Right renal pelvis (tissue), 4 donors: ENCODE measurements around the gene SH3RF2. TPM values are rescaled to one million over a fixed set of nuclear protein-coding genes. Genes with fewer than 3 reads are reported as not detected.
A peak's percentile ranks its signal among the peaks of the same experiment; 100 is the strongest.
"Not testable (repeated sequence)": the region's sequence is repeated elsewhere in the genome, so short reads cannot be mapped to it uniquely, and the experiment has no call there.

Source experiments
- DNase-seq, 4 donors: peaks; one replicate each; pipeline ENCODE4 v3.0.0-alpha.2; 2013; ENCODE audit warnings: low read depth in 4 of 4, low spot score in 3 of 4, missing footprints in 1 of 4
- polyA plus RNA-seq, 4 donors: library from polyadenylated mRNA; unstranded; fragments of 120-200 nt; gene quantifications; one replicate each; pipeline ENCODE4 v1.2.1, GENCODE V29; 2013; ENCODE audit not compliant: insufficient read length in 4 of 4

SH3RF2 gene
- polyA plus RNA-seq, 4 donors: 4.7 to 6.0 (median 5.0) TPM

GRCh38 chr5:146070746-146071145 lies 134.4 kb downstream of the SH3RF2 start:
- DNase-seq: no peak

GRCh38 chr5:146071171-146071570 lies 134.8 kb downstream of the SH3RF2 start:
- no peak for DNase-seq

GRCh38 chr5:146072595-146072994 lies 136.2 kb downstream of the SH3RF2 start:
- no peak for DNase-seq

- DNase-seq: no peak
Observed at GRCh38 chr5:146073239-146073900, 137.0 kb downstream of the SH3RF2 start.

GRCh38 chr5:146076028-146076427 lies 139.7 kb downstream of the SH3RF2 start:
- no peak for DNase-seq

- DNase-seq: no peak
Observed at GRCh38 chr5:146076455-146076854, 140.1 kb downstream of the SH3RF2 start.

- DNase-seq: no peak
Observed at GRCh38 chr5:146078566-146078965, 142.2 kb downstream of the SH3RF2 start.

GRCh38 chr5:146079695-146080373 lies 143.5 kb downstream of the SH3RF2 start:
- no peak for DNase-seq

- DNase-seq: peak in 3 of 4 donors; percentile 42 to 63 (median 53)
Observed at GRCh38 chr5:146081556-146081955, 145.2 kb downstream of the SH3RF2 start.

GRCh38 chr5:146082798-146083197 lies 146.4 kb downstream of the SH3RF2 start:
- no peak for DNase-seq

GRCh38 chr5:146084376-146084775 lies 148.0 kb downstream of the SH3RF2 start:
- no peak for DNase-seq

- DNase-seq: no peak
Observed at GRCh38 chr5:146088098-146088497, 151.7 kb downstream of the SH3RF2 start.

GRCh38 chr5:146089287-146089686 lies 152.9 kb downstream of the SH3RF2 start:
- no peak for DNase-seq

- no peak for DNase-seq
Observed at GRCh38 chr5:146091881-146092280, 155.5 kb downstream of the SH3RF2 start.

- DNase-seq: no peak
Observed at GRCh38 chr5:146098047-146098446, 161.7 kb downstream of the SH3RF2 start.

- DNase-seq: no peak
Observed at GRCh38 chr5:146101646-146102045, 165.3 kb downstream of the SH3RF2 start.

GRCh38 chr5:146103594-146103993 lies 167.2 kb downstream of the SH3RF2 start:
- DNase-seq: no peak

GRCh38 chr5:146105477-146105876 lies 169.1 kb downstream of the SH3RF2 start, which contains the start of gene PLAC8L1:
PLAC8L1 (minus strand) TSS chr5:146105577; CDS start chr5:146104311, 1,266 bp downstream.
- DNase-seq: no peak

- DNase-seq: no peak
Observed at GRCh38 chr5:146107901-146108300, 171.5 kb downstream of the SH3RF2 start.

- not testable (repeated sequence) for DNase-seq
Observed at GRCh38 chr5:146108870-146109269, 172.5 kb downstream of the SH3RF2 start.

- DNase-seq: no peak
Observed at GRCh38 chr5:146109379-146109778, 173.0 kb downstream of the SH3RF2 start.

- DNase-seq: no peak
Observed at GRCh38 chr5:146111409-146111808, 175.0 kb downstream of the SH3RF2 start.
